ENCODE results near the gene CLEC11A.
A peak's percentile ranks its signal among the peaks of the same experiment; 100 is the strongest.

Gene CLEC11A

GRCh38 chr19:50703915-50704796 is 19.0 kb upstream of the CLEC11A start:
- no peaks in the 10 kb centered on the region for H3K36me3 ChIP-seq (ENCODE audit: insufficient read depth)
- no peak overlapping the region for H3K9ac ChIP-seq
- no peak overlapping the region for H3K4me2 ChIP-seq
- no peaks in the 10 kb centered on the region for H3K4me1 ChIP-seq (ENCODE audit: low read depth, poor library complexity, severe bottlenecking)
- H3K4me3 ChIP-seq (IDR thresholded peaks at IDR 0.05; ENCODE audit: insufficient read depth, low read depth, low read length) = no peak overlapping the region
- no peaks in the 10 kb centered on the region for H3K79me2 ChIP-seq (ENCODE audit: insufficient read depth, low read depth)
- no peak for TF ChIP-seq CTCF (conservative IDR thresholded peaks at IDR 0.05; ENCODE audit: low read depth, low read length)
- H3K27me3 ChIP-seq (ENCODE audit: insufficient read depth, low read depth) = peaks cover 5% of the 10 kb centered on the region; the same call in 1 of the 2 replicates
- H2AFZ ChIP-seq (ENCODE audit: low read depth) = no peak overlapping the region
- no peak overlapping the region for H3K27ac ChIP-seq
- H4K20me1 ChIP-seq (ENCODE audit: insufficient read depth) = no peaks in the 10 kb centered on the region

- no peaks in the 10 kb centered on the region for H4K20me1 ChIP-seq (ENCODE audit: insufficient read depth)
These were observed 17.6 kb upstream of the CLEC11A start for GRCh38 chr19:50705422-50706019.

GRCh38 chr19:50706387-50706786 is 16.8 kb upstream of the CLEC11A start:
- no peak overlapping the region for H3K4me3 ChIP-seq (IDR thresholded peaks at IDR 0.05; ENCODE audit: insufficient read depth, low read depth, low read length)
- no peaks in the 10 kb centered on the region for H4K20me1 ChIP-seq (ENCODE audit: insufficient read depth)
- H3K4me1 ChIP-seq (ENCODE audit: low read depth, poor library complexity, severe bottlenecking) = no peaks in the 10 kb centered on the region
- peaks cover 5% of the 10 kb centered on the region; the same call in 1 of the 2 replicates for H3K27me3 ChIP-seq (ENCODE audit: insufficient read depth, low read depth)
- H3K4me2 ChIP-seq = no peak overlapping the region
- no peak overlapping the region for H3K27ac ChIP-seq
- H3K9ac ChIP-seq = no peak overlapping the region
- no peak overlapping the region for H2AFZ ChIP-seq (ENCODE audit: low read depth)
- TF ChIP-seq CTCF (conservative IDR thresholded peaks at IDR 0.05; ENCODE audit: low read depth, low read length) = no peak
- no peaks in the 10 kb centered on the region for H3K36me3 ChIP-seq (ENCODE audit: insufficient read depth)
- H3K79me2 ChIP-seq (ENCODE audit: insufficient read depth, low read depth) = no peaks in the 10 kb centered on the region

More at GRCh38 chr19:50705422-50706019, 17.6 kb upstream of the CLEC11A start:
- peak; percentile 35; the same call in 1 of the 2 replicates for TF ChIP-seq CTCF (conservative IDR thresholded peaks at IDR 0.05; ENCODE audit: low read depth, low read length)
- no peaks in the 10 kb centered on the region for H3K79me2 ChIP-seq (ENCODE audit: insufficient read depth, low read depth)
- H3K27me3 ChIP-seq (ENCODE audit: insufficient read depth, low read depth) = peaks cover 5% of the 10 kb centered on the region; the same call in 1 of the 2 replicates
- no peak overlapping the region for H3K4me3 ChIP-seq (IDR thresholded peaks at IDR 0.05; ENCODE audit: insufficient read depth, low read depth, low read length)
- no peaks in the 10 kb centered on the region for H3K4me1 ChIP-seq (ENCODE audit: low read depth, poor library complexity, severe bottlenecking)
- no peak overlapping the region for H3K4me2 ChIP-seq
- no peak overlapping the region for H3K9ac ChIP-seq
- no peak overlapping the region for H3K27ac ChIP-seq
- H3K36me3 ChIP-seq (ENCODE audit: insufficient read depth) = no peaks in the 10 kb centered on the region
- no peak overlapping the region for H2AFZ ChIP-seq (ENCODE audit: low read depth)

- Histone ChIP-seq H2AFZ (ENCODE audit: low read depth) (no peak overlapping the region), H3K4me2 (no peak overlapping the region), H3K27me3 (ENCODE audit: insufficient read depth, low read depth) (peaks cover 5% of the 10 kb centered on the region; the same call in 1 of the 2 replicates), H3K4me3 (IDR thresholded peaks at IDR 0.05; ENCODE audit: insufficient read depth, low read depth, low read length) (no peak overlapping the region), H3K9ac (no peak overlapping the region), H3K4me1 (ENCODE audit: low read depth, poor library complexity, severe bottlenecking) (no peaks in the 10 kb centered on the region), H3K79me2 (ENCODE audit: insufficient read depth, low read depth) (no peaks in the 10 kb centered on the region), H4K20me1 (ENCODE audit: insufficient read depth) (no peaks in the 10 kb centered on the region), H3K36me3 (ENCODE audit: insufficient read depth) (no peaks in the 10 kb centered on the region), H3K27ac (no peak overlapping the region)
- no peak for TF ChIP-seq CTCF (conservative IDR thresholded peaks at IDR 0.05; ENCODE audit: low read depth, low read length)
These were observed 14.8 kb upstream of the CLEC11A start for GRCh38 chr19:50708179-50708879.
